HG03103 (cell line): ENCODE measurements around the gene GRID1.

ENCODE experiments used
- ATAC-seq: cut with Tn5 transposase; IDR thresholded peaks from one replicate; pipeline ENCODE4 v1.9.1; 2021; ENCODE audit warnings: low read depth; ENCODE audit not compliant: unreplicated experiment

Gene GRID1

DNA sequence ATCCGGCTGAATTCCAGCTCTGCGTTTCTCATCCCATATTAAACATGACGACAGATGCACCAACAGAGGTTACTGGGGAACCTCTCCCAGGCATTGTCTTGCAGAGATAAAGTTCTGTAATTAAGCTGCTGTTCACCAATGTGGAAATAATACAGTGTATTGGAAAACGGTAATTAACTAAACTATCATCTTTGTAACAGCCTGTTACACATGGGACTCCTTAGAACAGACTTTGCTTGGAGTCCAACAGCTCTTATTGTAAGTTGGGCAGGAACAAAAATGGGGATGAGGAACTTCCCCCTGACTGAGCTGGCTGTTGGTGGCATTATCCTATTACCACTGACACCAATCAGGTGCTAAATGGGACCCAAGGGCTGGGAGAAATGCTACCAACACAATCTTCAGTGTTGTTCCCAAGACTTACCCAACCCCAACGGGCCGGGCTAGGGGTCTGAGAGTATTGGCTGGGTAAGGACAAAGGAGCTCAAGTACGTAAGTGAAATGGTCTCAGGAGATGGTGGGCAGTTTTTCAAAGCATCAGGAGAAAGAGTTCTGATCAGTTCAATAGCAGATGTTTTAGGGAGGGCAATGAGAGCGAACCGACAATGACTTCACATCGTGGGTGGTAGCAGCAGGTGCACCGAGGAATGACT lies 759.4 kb downstream of the GRID1 start:
- ATAC-seq: no peak

DNA sequence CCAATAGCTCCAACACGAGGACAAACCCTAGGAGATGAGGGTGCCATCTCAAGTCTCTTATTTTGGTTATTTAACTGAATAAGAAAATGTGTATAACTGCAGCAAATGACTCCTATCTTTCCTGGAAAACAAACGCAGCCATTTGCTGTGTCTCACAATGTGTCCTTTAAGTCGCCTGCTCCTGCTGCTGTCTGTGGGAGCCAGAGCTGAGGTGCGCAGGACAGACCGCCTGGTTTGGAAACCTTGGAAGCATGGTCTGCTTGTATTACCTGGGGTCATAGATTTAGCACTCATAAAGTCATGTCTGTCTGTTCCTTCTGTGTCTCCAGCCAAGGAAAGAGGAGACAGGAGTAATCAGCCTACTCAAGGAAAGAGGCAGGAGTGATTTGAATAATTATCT lies 760.2 kb downstream of the GRID1 start:
- ATAC-seq: no peak

DNA sequence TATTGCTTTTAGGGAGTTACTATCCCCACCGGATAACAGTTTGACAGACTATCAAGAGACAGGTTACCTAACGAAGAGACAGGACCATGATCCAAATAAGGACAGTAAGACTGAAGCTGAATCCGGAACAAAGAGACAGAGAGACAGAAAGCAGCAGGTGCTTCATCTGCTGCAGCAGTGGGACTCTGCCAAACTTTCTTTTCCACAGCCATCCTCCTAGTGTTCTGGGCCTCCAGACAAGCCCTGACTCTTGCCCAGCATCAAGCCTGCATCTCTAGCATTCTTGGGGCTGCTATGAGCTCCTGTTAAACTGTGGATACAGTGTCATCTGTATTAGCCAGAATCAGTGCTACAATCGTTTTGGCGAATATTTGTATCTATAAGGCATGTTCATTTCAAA lies 761.7 kb downstream of the GRID1 start:
- ATAC-seq: no peak

DNA sequence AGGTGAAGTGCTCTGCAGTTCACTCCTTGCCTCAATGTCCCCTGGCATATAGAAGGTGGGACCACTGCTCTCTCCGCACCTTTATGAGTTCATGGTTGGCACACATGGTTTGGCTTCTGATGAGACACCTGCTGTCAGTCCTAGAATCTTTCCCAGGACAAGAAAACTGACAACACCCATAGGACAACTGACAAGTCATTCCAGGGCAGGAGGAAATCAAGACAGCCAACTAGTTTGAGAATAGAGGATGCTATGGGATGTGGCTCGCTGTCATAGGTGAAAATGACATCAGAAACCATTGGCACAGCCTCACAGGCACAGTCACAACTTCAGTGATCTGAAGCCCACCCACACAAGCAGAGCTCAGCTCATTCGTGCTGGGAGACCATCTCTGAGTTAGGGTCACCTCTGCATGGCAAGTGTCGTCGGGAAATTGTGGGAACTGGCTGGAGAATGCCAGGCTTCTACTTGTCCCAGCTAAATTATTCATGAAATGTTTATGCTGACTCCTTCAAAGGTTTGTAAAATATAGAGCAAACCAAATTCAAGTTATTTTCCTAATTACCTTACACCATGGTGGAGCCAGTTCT lies 762.4 kb downstream of the GRID1 start:
- no peak for ATAC-seq

DNA sequence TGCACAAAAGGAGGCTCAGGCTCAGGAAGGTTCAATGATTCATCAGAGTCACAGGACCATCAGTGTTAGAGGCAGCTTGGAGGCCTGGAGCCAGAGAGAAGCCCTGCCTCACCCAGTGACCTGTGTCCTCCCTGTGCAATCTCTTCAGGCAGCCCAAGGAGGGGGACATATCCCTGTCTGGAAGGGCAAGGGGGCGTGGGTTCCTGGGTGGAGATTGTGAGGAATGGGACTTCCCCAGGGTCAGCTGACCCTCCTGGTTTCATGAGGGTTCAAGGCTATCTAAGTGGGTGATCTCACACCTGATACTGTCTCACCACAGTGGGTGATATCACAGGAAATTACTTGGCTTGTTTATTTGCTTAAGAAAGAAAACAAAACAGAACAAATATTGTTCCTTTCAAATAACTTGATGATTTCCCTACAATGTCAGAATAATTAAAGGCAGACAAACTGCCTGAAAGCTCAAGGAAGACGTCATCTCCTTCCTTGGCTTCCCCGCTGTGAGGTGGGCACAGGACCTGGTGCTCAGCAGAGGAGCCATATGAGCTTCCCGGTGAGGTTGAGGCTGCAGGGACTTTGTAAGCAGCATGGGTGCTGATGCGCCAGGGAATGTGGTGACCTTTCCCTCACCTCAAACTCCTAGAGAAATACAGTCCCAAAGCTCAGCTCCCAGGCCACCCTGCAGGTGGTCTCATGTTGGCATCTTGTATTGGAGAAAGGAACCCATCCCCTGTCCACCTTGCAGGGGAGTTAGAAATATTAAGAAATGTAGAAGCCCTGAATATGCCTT lies 763.2 kb downstream of the GRID1 start:
- ATAC-seq: no peak

DNA sequence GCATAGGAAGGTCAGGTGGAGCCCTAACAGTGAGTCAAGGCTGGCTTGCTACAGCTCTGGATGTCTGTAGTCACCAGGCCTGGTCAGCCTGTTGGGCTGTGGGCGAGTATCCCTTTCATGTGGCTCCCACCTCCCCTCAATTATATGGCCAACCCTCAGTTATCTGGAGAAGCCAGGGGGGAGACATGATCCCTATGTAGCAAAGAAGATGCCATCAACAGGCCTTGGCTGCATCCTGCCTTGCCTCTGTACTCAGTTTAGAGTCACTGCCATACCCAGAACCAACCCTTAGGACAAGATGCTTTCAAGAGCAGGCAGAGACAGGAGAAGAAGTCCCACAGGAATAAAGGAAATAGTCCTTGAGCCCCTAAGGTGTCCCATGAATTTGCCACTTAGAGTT lies 763.9 kb downstream of the GRID1 start:
- ATAC-seq: no peak

DNA sequence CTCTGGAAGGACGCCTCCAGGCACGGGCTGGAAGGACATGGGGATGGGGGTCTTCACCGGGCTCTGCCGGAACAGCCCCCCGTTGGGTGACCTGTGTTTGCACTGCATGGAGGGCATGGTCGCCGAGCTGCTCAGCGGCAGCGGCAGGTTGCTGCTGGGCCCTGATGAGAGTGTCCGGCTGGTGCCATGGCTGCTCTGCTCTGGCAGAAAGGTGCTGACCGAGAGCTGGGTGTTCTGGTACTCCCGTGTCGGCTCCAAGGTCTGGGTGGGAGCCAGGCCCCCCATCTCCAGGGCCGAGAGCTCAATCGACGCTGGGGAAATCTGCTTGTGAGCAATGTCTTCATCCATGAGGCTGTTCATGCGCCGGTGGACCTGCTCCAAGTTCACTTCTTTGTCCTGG lies 764.3 kb downstream of the GRID1 start:
- ATAC-seq: no peak

DNA sequence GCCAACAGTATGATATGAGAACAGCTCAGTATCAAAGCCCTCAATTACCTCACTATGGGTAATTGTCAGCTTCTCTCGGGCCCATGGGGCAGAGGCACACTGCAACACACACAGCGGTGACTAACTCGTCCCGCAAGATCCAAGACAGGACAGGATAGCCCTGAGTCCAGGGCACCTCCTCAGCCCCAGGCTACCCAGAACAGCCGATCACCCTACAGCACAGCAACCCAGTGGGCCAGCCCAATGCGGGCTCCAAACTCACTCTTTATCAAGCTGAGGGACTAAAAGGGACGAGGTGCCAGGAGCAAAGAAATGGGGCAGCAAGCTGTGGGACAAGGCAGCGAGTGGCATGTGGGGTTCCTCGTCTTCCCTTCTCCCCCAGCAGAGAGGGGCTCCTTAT lies 765.1 kb downstream of the GRID1 start:
- no peak for ATAC-seq

DNA sequence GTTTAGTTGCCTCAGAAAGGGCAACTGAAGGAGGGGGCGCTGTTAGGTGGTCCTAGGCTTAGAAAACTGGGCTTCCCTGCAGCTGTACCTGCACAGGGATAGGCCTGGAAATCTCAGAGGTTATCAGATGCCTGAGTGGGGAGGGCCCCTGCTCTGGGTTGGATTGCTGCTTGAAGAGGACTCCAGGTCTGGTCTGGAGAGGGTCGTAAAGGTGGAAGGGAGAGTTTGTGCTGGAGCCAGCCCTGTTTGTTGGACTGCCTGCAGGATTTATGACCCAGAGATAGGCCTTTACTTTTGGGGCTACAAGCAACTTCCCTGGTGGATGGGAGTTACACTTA lies 765.9 kb downstream of the GRID1 start:
- no peak for ATAC-seq

DNA sequence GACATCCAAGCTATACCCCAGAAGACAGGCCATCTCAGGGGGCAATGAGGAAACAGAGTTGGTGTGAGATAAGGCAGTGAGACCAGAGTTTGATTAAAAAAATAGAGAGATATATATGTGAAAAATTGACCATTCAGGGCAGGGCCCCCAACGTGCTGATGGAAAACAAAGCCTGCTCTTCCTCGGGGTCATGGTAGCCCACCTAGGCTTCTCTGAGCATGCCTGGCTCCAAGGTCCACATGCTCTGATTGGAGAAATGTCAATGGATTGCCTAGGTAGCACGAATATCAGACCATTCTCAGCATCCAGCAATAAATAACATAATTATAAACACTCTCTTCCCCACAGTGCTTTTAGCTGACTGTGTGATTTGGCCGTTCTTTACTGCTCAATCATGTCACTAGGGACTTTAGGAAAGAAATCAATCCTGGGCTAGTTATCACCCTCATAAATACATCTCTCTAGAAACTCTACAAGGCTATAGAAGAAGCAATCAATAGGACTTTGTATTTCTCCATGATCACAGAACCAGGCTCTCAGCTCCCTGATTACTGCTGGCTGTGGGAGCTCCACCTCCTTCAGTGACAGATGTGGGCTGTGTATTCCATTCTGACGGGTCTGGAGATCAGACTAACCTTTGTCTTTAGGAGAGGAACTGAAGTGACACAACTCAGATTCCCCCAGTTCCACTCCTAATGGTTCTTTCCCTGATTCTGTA lies 766.4 kb downstream of the GRID1 start:
- no peak for ATAC-seq

DNA sequence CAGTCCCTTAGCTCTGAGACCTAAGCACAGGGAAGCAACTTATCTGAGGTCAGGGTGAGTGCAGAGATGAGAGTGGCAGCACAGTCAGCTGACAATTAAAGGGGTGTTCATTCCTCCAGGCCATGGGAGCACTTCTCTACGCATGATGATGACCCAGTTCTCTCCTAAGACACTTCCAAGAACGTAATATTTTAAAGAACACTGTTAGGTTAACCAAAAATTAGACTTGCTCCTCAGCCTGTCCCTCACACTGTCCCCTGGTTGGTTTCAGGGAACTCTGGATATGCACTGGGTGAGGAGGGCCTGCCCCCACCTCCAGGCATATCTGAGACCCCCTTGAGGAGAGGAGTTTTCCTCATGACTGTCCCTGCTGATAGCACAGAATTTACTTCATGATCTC lies 767.5 kb downstream of the GRID1 start:
- ATAC-seq: no peak

DNA sequence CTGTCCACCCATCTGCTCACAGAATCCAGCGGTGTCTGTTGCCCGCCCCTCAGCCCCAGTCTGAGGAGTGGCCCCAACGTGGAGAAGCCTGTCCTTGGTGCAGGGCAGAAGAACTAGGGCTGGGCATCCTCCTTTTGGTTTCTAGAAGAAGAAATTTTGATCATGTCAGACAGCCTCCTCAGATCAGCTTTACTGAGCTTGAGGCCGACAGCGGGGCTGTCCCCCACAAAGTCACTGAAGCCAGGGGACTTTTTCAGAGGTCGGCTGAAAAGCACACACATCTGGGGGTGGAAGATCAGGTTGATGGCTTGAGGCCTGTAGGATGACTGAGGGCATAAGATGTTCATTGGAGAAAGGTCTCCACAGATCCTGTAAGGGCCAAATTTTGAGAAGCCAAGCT lies 767.9 kb downstream of the GRID1 start:
- no peak for ATAC-seq

DNA sequence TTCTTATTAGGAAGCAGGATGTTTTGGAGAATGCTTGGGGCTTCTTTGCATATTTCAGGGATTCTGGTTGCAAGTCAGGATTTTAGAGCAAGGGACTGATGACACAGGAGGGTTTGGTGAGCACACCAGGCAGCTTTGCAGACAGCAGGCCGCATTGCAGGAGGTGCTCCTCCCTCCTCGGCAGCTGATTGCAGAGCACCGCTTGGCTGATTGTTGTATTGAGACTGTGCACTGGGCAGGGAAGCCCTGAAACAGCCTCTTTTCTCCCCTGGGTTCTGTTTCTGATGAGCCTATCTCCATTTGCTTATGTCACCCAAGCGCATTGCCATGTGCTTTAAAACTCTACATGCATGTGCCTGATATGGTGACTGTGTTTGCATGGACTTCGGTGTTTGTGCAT lies 769.6 kb downstream of the GRID1 start:
- no peak for ATAC-seq

DNA sequence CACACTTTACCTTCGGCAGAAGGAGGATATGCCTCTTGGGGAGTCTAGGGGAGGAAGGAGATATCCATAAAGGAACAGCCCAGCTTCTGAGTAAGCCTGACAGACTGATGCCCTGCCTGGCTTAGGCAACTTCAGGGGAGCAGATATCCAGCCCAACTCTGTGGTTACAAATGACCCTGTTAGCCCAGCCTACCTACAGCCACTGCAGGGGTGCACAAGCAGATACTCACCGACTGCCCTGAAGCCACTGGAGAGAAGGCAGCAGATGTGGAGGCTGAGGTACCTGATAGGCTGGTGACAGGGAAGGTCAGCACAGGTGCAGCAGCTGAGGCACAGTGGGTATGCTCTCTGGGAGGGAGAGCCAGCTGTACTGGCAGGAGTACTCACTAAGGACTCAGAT lies 770.2 kb downstream of the GRID1 start:
- ATAC-seq: no peak

DNA sequence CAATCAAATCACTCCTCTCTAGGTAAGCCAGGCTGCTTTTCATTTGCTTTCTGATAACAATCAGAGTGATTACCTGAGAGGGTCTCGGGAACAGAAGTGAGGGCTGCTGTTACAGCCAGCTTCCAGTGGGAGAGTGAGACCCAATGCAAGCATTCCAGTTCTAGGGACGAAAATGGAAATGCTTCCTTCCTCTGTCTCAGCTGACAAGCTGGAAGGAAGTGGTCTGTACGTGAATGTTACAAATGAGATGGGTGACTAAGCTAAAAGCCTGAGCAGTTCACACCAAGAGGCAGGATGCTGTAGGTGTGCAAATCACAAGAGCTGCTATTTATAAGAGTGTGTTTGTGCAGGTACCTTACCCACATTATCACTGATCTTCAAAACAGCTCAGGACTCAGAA lies 772.4 kb downstream of the GRID1 start:
- ATAC-seq: no peak

DNA sequence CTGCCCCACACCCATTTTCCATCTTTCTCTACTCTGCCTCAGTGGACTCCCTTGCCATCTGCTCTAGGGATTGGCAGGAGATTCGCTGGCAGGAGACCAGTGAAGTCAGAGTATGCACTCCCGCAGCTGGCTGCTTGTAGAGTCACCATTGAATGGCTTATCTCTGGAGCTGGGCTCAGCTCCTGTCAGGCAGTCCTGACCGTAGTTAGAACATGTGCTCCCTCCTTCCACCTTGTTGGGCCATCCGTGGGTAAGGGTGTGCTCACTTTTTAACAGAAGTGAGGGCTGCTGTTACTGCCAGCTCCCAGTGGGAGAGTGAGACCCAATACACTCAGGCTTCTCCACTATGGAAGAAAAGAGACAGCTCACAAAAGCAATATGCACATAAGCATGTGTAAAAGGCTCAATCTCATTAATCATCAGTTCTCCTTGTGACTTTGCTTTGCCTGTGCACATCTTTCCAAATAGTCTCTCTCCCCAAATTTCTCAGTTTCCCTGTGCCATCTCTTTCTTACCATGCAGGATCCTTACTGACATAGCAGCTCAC lies 773.3 kb downstream of the GRID1 start:
- no peak for ATAC-seq

DNA sequence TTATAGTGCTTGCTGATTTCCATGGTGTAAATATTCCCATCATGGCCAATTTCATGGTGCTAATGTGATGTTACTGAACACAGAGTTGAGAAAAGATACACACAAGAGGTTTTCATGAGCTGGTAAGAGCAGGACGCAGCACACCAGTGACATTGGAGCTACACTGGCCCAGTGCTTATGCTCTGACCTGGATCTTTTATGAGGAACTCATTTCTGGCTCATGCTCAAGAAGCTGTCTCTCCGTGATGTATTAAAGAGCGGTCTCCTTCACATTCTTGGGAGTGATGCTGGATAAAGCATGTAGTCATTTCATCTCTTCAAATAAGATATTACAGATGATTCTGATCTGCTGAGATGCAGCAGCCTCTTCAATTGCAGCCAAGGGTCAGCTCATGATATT lies 785.2 kb downstream of the GRID1 start:
- no peak for ATAC-seq

DNA sequence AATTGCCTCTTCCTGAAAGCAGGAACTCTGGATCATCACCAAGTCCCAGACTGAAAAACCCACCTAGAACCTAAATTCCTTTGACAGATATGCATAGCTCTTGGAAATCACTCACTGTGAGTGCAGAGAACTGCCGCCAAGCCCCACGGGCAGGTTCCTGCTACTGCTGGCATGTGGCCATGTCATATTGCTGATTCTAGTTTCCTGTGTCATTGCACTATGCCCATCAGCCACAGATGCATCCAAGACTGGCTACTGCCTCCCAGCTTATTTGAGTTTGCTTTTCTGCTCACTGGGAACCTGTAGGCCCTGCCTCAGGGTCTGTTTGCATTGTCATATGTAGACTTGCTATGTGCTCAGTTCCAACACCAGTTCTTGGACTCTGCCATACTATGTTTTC lies 786.0 kb downstream of the GRID1 start:
- ATAC-seq: no peak

DNA sequence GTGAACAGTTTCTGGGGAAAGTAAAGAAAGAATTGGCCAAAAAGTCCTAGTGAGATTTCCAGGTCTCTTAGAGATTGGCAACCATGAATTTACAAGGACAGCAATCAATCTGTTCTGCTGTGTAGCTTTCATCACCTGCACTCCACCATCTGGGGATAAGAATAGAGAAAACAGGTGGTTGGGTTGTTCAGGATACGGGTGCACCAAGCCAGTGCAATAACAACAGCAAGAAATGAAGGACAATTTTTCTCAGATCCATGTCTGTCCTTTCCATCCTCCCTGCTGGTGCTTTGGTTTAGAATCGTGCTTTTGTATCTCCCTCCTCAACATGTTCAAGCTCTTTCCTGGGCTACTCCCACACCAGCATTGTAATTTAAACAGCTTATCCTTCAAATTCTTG lies 787.7 kb downstream of the GRID1 start:
- no peak for ATAC-seq

DNA sequence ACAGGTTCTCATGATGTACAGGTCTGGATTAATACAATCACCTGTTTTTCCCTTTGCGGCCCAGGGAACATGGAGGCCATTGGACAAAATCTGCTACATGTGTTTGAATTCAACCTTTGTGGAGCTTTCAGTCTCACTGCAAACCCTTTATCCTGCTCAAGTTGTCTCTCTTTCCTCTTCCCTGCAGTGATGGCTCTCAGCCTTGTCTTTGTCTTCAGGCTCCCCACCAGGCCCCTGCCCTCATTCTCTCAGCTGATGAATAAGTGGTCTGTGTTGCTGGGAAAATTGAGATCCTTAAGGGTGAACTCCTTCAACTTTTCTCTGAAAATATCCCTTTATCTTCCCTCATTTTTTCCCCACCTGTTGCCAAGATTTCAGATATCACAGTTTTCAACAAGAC lies 791.2 kb downstream of the GRID1 start:
- no peak for ATAC-seq

DNA sequence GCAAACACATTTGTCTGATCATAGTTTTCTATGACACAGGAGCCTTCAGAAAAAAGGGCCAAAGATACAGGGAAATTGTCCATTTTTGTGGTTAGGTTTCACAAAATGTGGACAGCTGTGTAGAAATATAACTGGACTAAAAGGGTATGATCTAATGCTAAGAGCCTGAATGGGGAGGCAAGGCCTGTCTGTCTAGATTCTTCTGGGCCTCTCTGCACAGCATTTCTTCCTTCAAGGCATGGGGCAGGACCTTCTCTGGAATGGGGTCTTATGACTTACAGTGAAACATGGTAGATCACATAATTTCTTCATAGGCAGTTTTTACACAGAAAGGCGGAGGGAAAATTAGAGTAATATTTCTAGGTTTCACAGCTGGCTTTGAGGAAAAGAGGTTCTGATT lies 795.7 kb downstream of the GRID1 start:
- no peak for ATAC-seq
